ENCODE results near the gene ZNF286A. TPM values are rescaled to one million over a fixed set of nuclear protein-coding genes. Genes with fewer than 3 reads are reported as not detected.
"Not testable (repeated sequence)": the region's sequence is repeated elsewhere in the genome, so short reads cannot be mapped to it uniquely, and the experiment has no call there.

Gene ZNF286A
- total RNA-seq, 1 experiment from 2014 or later = 56.3 TPM

DNA sequence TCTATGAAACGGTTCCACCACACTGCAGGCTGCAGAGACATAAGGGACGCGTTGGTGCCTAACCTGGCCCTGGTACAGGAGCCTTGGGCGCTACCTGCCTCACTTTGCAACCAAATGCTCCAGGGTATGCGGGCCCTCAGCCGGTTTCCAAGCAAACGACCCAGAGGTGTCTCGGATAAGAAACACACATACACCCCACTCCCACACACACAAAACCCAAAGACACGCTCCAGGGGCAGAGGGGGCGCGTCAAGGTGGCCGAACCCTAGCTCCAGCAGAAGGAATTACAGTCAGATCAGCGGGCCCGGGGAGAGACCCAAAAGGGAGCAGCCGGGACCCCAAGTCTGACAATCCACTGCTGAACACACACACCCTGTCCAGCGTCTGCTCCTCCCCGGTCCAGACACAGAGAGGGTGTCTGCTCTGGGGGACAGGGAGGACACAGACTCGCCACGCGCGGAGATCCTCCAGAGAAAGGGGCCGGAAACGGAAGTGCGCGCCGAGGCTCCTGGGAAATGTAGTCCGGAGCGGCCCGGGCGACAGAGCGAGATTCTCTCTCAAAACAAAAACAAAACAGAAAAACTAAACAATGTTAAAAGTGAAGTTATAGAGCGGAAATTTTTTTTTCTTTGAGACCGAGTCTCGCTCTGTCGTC, 15.6 kb upstream of the ZNF286A start, which contains the start of gene TRIM16:
Gene TRIM16 (minus strand): TSS at position 488 of the 655 bp plus-strand sequence. CDS start 32,702 bp downstream, outside the sequence.
- in situ Hi-C loops (cut with HindIII; ENCODE audit: low sequenced_read_pairs) = not testable (repeated sequence)
- peak; percentile 82 for DNase-seq (ENCODE audit: low spot score)

DNA sequence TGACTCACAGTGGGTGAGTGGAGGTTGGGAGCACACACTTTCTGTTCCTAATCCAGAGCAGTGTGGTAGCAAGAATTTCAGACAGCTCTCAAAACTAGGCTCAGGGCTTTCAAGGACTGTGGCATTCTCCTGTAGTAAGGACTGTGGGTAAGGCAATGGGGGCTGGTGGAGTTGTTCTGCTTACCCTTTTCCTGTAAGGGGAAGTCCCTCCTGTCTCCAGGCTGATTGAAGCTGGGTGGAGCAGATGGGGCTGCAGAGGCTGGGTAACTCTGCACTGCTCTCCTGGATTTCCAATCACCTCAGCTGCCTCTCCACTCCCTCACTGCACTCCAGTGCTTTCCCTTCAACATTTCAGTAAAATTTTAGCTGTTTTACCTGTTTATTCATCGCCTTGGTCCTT, 12.1 kb upstream of the ZNF286A start:
- in situ Hi-C loops (cut with HindIII; ENCODE audit: low sequenced_read_pairs) = not testable (repeated sequence)

DNA sequence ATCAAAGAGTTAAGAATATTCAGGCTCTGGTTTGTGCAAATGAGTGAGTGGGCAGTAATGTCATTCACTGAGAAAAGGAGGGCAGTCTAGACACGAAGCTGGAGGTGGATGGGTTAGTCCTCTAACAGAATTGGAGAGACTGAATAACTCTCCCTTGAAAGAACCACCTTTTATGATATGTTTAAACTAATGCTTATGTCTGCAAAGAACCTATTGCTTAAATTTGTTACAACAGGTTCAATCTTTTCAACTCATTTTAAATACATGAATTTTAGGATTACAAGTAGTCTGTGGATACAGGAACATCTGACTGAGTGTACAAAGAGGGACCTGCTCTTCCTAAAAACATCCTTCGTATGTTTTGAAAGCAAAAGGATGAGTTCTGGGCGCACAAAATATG, 585 bp upstream of the ZNF286A start:
- DNase-seq (ENCODE audit: low spot score) = peak; percentile 32
- in situ Hi-C loops (cut with HindIII; ENCODE audit: low sequenced_read_pairs) = not testable (repeated sequence)

More for the DNA sequence above, 12.1 kb upstream of the ZNF286A start:
- DNase-seq (ENCODE audit: low spot score) = not testable (repeated sequence)

DNA sequence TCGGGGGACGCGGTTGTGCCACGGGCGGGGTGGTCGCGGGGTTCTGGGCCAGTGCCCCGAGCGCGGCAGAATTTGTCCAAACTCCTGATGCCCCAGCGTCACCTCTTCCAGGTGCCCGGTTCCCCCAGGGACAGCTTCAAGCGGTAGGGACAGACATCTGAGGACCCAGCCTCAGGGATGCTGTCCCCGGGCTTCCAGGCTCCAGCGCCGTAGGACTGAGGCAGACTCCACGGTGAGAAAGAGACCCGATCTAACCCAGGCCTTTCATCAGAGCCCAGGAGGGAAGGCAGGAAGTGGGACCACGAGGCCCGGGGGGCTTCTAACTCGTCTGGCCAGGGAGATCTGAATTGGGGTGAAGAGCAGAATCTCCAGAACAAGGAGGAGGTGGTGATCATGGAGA, 385 bp downstream of the ZNF286A start:
- in situ Hi-C loops (cut with HindIII; ENCODE audit: low sequenced_read_pairs) = not testable (repeated sequence)
- peak; percentile 4 for DNase-seq (ENCODE audit: low spot score)

- in situ Hi-C loops (cut with HindIII; ENCODE audit: low sequenced_read_pairs); DNase-seq (ENCODE audit: low spot score): not testable (repeated sequence)
Measured at GRCh38 chr17:15704239-15704638, 4.7 kb downstream of the ZNF286A start.

DNA sequence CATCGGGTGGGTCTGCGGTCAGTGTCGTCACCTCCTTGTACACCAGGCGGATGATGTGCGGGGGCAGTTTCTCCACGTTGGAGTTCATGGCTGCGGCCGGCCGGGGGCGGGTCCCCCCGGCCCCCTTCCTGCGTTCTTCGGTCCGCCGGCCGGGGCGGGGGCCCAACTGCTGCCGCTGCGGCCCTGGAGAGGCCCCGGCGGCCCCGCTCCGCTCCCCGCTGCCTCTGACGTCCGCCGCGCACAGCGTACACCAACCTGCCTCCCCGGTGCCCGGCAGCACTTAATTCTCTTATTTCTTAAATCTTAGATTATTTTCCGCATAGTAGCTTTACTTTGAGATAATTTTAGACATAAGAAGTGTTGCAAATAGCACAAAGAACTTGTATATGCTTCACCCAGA, 5.3 kb downstream of the ZNF286A start:
- DNase-seq (ENCODE audit: low spot score) = not testable (repeated sequence)

GRCh38 chr17:15708879-15709278, 9.3 kb downstream of the ZNF286A start:
- in situ Hi-C loops (cut with HindIII; ENCODE audit: low sequenced_read_pairs); DNase-seq (ENCODE audit: low spot score): not testable (repeated sequence)

More for the DNA sequence above, 5.3 kb downstream of the ZNF286A start:
- in situ Hi-C loops (cut with HindIII; ENCODE audit: low sequenced_read_pairs) = not testable (repeated sequence)

GRCh38 chr17:15716601-15717563, 17.3 kb downstream of the ZNF286A start:
- in situ Hi-C loops (cut with HindIII; ENCODE audit: low sequenced_read_pairs); DNase-seq (ENCODE audit: low spot score): not testable (repeated sequence)

DNA sequence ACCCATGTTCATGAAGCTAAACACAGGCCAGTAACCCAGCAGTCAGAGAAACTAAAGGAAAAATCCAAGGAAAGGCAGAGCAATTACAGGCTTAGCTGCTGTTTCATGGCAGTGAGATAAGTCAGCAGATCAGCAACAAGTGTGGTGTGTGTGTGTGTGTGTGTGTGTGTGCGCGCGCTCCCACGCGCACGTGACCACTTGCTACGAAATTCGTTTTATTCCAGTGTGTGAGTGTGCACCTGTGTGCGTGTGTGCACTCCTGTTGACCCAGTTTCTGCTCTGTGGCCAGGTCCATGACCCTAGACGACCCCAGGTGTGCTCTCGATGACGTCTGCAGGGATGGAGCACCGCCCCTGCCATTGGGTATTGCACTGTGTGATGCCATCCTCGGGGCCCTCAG, 31.0 kb downstream of the ZNF286A start:
- in situ Hi-C loops (cut with HindIII; ENCODE audit: low sequenced_read_pairs); DNase-seq (ENCODE audit: low spot score): not testable (repeated sequence)

GRCh38 chr17:15731900-15732299, 32.3 kb downstream of the ZNF286A start, which contains the start of gene TBC1D26:
TBC1D26 (plus strand) TSS chr17:15732283; CDS start chr17:15735349, 3,066 bp downstream.
- DNase-seq (ENCODE audit: low spot score); in situ Hi-C loops (cut with HindIII; ENCODE audit: low sequenced_read_pairs): not testable (repeated sequence)

GRCh38 chr17:15733174-15733789, 33.7 kb downstream of the ZNF286A start:
- in situ Hi-C loops (cut with HindIII; ENCODE audit: low sequenced_read_pairs) = not testable (repeated sequence)

DNA sequence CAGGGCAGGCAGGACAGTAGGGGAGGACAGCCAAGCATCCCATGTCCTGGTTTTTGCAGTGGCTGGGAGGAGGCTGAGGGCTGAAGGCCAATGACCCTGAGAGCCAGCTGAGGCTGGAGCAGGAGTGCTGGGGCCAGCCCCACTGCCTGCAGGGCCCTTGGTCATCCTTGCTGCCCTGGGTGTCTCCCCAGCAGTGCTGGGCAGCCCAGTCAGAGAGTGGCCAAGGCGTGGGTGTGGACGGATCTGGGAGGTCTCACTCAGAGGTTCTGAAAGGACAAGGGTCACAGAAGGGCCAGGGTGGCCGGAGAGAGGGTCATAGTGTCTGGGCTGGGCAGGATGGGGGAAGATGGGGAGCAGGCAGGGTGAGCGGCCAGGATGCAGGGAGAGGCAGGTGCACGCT, 37.0 kb downstream of the ZNF286A start:
- in situ Hi-C loops (cut with HindIII; ENCODE audit: low sequenced_read_pairs) = not testable (repeated sequence)

More at GRCh38 chr17:15733174-15733789, 33.7 kb downstream of the ZNF286A start:
- not testable (repeated sequence) for DNase-seq (ENCODE audit: low spot score)

GRCh38 chr17:15738066-15738465, 38.5 kb downstream of the ZNF286A start:
- no peak for DNase-seq (ENCODE audit: low spot score)
- in situ Hi-C loops (cut with HindIII; ENCODE audit: low sequenced_read_pairs) = no loop called here

More for the DNA sequence above, 37.0 kb downstream of the ZNF286A start:
- not testable (repeated sequence) for DNase-seq (ENCODE audit: low spot score)

GRCh38 chr17:15739259-15739658, 39.7 kb downstream of the ZNF286A start:
- DNase-seq (ENCODE audit: low spot score); in situ Hi-C loops (cut with HindIII; ENCODE audit: low sequenced_read_pairs): not testable (repeated sequence)

- DNase-seq (ENCODE audit: low spot score); in situ Hi-C loops (cut with HindIII; ENCODE audit: low sequenced_read_pairs): not testable (repeated sequence)
Measured at GRCh38 chr17:15740041-15740440, 40.5 kb downstream of the ZNF286A start.

- no peak for DNase-seq (ENCODE audit: low spot score)
- in situ Hi-C loops (cut with HindIII; ENCODE audit: low sequenced_read_pairs) = no loop called here
Measured at GRCh38 chr17:15740570-15741120, 41.1 kb downstream of the ZNF286A start.

DNA sequence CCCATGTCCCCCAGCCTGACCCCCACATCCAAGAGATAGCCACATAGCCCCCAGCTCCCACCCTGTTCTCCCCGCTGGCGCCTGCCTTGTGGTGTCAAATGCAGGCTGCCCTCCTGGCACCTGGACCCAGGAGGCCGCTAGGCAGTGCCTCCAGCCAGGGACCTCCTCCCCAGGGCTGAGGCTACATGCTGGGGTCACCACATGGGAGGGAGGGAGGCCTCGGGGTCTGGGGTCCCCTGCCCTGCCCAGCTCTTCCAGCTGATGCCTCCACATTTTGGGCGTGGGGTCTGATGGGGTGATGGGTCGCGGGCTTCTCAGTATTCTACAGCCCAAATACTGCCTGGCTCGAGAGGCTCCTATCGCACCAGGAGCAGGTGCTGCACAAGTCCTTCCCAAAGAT, 42.1 kb downstream of the ZNF286A start:
- in situ Hi-C loops (cut with HindIII; ENCODE audit: low sequenced_read_pairs) = no loop called here
- DNase-seq (ENCODE audit: low spot score) = no peak

DNA sequence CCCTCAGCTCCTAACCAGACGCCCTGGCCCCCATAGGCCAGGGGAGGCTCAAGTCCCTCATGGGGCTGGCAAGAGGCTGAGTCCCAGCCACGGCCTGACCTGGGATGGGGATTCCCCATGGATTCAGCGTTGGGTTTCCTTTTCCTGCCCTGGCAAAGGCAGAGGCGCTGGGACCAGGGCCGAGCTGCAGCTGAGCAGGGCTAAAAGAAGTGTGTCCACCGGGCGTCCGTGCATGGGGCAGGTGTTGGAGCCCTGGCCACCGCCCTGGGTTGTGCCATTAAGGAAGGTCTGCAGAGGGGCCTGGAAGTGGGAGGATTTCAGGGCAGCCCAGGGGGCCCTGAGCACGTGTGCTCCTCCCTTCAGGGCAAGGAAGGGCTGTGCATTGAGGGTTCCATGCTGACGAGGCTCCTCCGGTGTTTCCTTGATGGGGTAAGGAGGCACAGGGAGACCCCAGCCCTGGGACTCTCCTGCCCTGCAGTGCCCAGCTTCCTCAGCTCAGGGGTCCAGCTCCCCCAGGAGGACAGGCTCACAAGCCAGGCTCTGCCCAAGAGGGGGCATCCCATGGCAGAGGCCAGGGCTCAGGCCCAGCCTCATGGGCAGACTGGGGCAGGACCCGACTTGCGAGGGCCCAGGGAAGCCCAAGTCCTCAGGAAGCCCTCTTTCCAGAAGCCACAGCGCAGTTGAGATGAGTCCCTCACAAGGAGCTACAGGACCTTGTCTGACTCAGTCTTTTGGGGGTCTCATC, 42.7 kb downstream of the ZNF286A start:
- in situ Hi-C loops (cut with HindIII; ENCODE audit: low sequenced_read_pairs) = no loop called here
- DNase-seq (ENCODE audit: low spot score) = no peak
